ENCODE measurements around the gene SEMA5A.

DNA sequence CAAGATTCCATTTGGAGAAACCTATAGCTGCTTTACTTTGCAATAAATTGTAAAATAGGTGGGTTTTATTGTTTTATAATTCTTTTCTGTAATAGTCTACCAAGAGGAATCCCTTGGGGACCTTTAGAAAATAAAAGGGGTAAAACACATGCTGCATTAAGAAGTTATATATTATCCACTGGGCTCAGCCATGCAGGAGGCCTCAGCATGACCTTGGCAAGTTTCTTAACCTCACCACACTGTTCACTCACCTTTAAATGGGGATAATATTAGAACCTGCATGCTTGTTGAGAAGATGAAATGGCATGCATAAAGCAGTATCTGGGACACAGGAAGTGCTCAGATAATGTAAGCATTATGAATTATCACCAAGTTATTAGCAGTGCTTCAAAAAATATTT, 120.2 kb downstream of the SEMA5A start:
- TF ChIP-seq POLR2A (IDR thresholded peaks at IDR 0.05) (no peak), CTCF (IDR thresholded peaks at IDR 0.05) (no peak)
